ENCODE data around the gene CYB5R4. TPM values are rescaled to one million over a fixed set of nuclear protein-coding genes. Genes with fewer than 3 reads are reported as not detected.

Gene CYB5R4
- total and polyA plus RNA-seq, 2 of the 8 experiments (the other 6 are each of a cell fraction or from before 2014, with no cell fraction given): 2.8 to 14.6 TPM

- Histone ChIP-seq H3K79me1 (ENCODE audit: low read depth, low read length) (no peaks in the 10 kb centered on the region), H3K79me2 (ENCODE audit: control insufficient read depth in 1 of 2, insufficient read depth in 2 of 2, low read length in 2 of 2) (no peaks in the 10 kb centered on the region), H2BK20ac (ENCODE audit: low read length) (no peak overlapping the region), H2BK15ac (ENCODE audit: low read length) (no peak overlapping the region), H3K4ac (replicated peaks; ENCODE audit: insufficient read length, low read depth, low read length) (no peak overlapping the region), H4K8ac (ENCODE audit: extremely low read depth, insufficient read depth, low read length) (no peak overlapping the region), H2BK120ac (replicated peaks; ENCODE audit: low read depth, low read length) (no peak overlapping the region), H3K36me3 (ENCODE audit: control insufficient read depth in 2 of 4, insufficient read depth in 4 of 4, low read length in 3 of 4) (no peaks in the 10 kb centered on the region), H3K4me1 (replicated peaks in 1 of 4; ENCODE audit: control insufficient read depth in 3 of 4, insufficient read depth in 4 of 4, low read length in 3 of 4) (no peaks in the 10 kb centered on the region; a peak in 2 of 7 replicates), H4K20me1 (replicated peaks in 1 of 2; ENCODE audit: control insufficient read depth in 1 of 2, insufficient read depth in 2 of 2, low read length in 2 of 2) (no peaks in the 10 kb centered on the region), H3K9ac (replicated peaks in 1 of 4; ENCODE audit: extremely low read depth in 1 of 4, low read depth in 3 of 4, low read length in 3 of 4) (no peak overlapping the region), H3K4me3 (ENCODE audit: extremely low read depth in 1 of 4, insufficient read depth in 2 of 4, low read depth in 3 of 4, low read length in 4 of 4) (no peak overlapping the region), H2BK12ac (ENCODE audit: low read depth, low read length) (no peak overlapping the region), H3K27ac (ENCODE audit: low read depth, low read length) (no peak overlapping the region), H2AK5ac (ENCODE audit: low read depth, low read length) (no peak overlapping the region), H3K9me3 (ENCODE audit: insufficient read depth in 2 of 2, low read depth in 1 of 2, low read length in 1 of 2) (no peaks in the 10 kb centered on the region), H4K5ac (ENCODE audit: insufficient read length, low read depth, low read length) (no peak overlapping the region), H2AFZ (ENCODE audit: low read length) (no peak overlapping the region), H3K18ac (ENCODE audit: extremely low read depth, low read length) (no peak overlapping the region), H4K91ac (replicated peaks; ENCODE audit: insufficient read length, low read length) (no peak overlapping the region), H3K14ac (ENCODE audit: insufficient read length) (no peak overlapping the region), H2BK5ac (ENCODE audit: low read depth, low read length) (no peak overlapping the region), H3K4me2 (ENCODE audit: insufficient read depth in 1 of 2, low read depth in 2 of 2, low read length in 2 of 2) (no peak overlapping the region), H3K23me2 (ENCODE audit: low read depth, low read length) (no peaks in the 10 kb centered on the region), H3K56ac (replicated peaks; ENCODE audit: insufficient read length, low read depth, low read length) (no peak overlapping the region), H3K27me3 (replicated peaks in 1 of 4; ENCODE audit: control insufficient read depth in 3 of 4, extremely low read depth in 1 of 4, insufficient read depth in 3 of 4, low read length in 3 of 4) (no peaks in the 10 kb centered on the region), H3K23ac (ENCODE audit: insufficient read length) (no peak overlapping the region)
- ChIA-PET POLR2A (ENCODE audit: partially characterized antibody) (no interaction called here), CTCF (ENCODE audit: partially characterized antibody) (no interaction called here)
- 80% methylated on average over 1 of the region's 1 CpG; no CpG with 5 or more reads in 1 of the 2 experiments for WGBS, 2 experiments (ENCODE audit: extremely low coverage in 1 of 2, insufficient coverage in 1 of 2, insufficient read length in 1 of 2, insufficient replicate concordance in 2 of 2, low coverage in 1 of 2, low lambda C conversion rate in 2 of 2, missing lambda C conversion rate in 1 of 2)
- DNase-seq (ENCODE audit: low read depth in 1 of 2, low spot score in 2 of 2) (no peak), FAIRE-seq (no peak)
- TF ChIP-seq USF2 (IDR thresholded peaks at IDR 0.05; ENCODE audit: low read length) (no peak), SIRT6 (IDR thresholded peaks at IDR 0.05; ENCODE audit: low read length) (no peak), KDM5A (IDR thresholded peaks at IDR 0.05; ENCODE audit: low read length) (no peak), NRF1 (IDR thresholded peaks at IDR 0.05; ENCODE audit: low read depth, low read length) (no peak)
Observed at GRCh38 chr6:84016029-84016428, 156.5 kb downstream of the CYB5R4 start.
